Panc1 (cell line): ENCODE measurements around the gene EFCAB9. TPM values are rescaled to one million over a fixed set of nuclear protein-coding genes. Genes with fewer than 3 reads are reported as not detected.

ENCODE experiments used
- ATAC-seq: fragments of 200-7000 bp; cut with Tn5 transposase; 2 replicates; pipeline ENCODE4 v1.9.1; 2020; ENCODE audit warnings: mild to moderate bottlenecking, moderate library complexity
- BruUV-seq: library from RNA; stranded (reverse); fragments of 400-500 nt; replicated peaks from 2 replicates; lab custom pipeline; 2021; lab: Mats Ljungman, UMichigan
- CTCF ChIA-PET: fragments of 300-600 bp; sonication (Branson Sonifier 250); formaldehyde crosslinking; loops from one replicate; lab custom pipeline; 2022; ENCODE audit warnings: antibody characterized with exemption; lab: Charles Lee
- POLR2A ChIA-PET: fragments of 300-600 bp; sonication (Branson Sonifier 250); formaldehyde crosslinking; loops from one replicate; lab custom pipeline; 2022; ENCODE audit warnings: antibody characterized with exemption; lab: Charles Lee
- DNase-seq: peaks from one replicate; pipeline ENCODE4 v3.0.0-alpha.2; 2010; ENCODE audit warnings: low read depth, low spot score
- H3K27ac ChIP-seq: 2 replicates; pipeline ENCODE4 v1.5.1; 2011; ENCODE audit warnings: mild to moderate bottlenecking, low read length, inconsistent platforms
- H3K27me3 ChIP-seq: fragments of 200-500 bp; sonication (Bioruptor generic); 2 replicates; pipeline ENCODE4 v1.6.0; 2014; ENCODE audit warnings: low read length, inconsistent platforms; ENCODE audit not compliant: control insufficient read depth, insufficient read depth
- H3K36me3 ChIP-seq: fragments of 200-500 bp; sonication (Bioruptor generic); 2 replicates; pipeline ENCODE4 v1.5.1; 2014; ENCODE audit warnings: inconsistent platforms, mild to moderate bottlenecking, low read length, moderate library complexity; ENCODE audit not compliant: control insufficient read depth, insufficient read depth
- H3K4me1 ChIP-seq: 2 replicates; pipeline ENCODE4 v1.5.1; 2011; ENCODE audit warnings: inconsistent platforms, mild to moderate bottlenecking, low read length, moderate library complexity; ENCODE audit not compliant: control insufficient read depth, insufficient read depth
- H3K4me3 ChIP-seq, 2 experiments: 2 replicates each; pipeline ENCODE4 v1.5.1; 2011 to 2012; ENCODE audit warnings: low read depth in 2 of 2, low read length in 2 of 2, mild to moderate bottlenecking in 2 of 2, inconsistent platforms in 1 of 2, moderate library complexity in 1 of 2
- H3K9me3 ChIP-seq: fragments of 200-500 bp; sonication (Bioruptor generic); 2 replicates; pipeline ENCODE4 v1.5.1; 2014; ENCODE audit warnings: low read depth, mild to moderate bottlenecking, inconsistent platforms, low read length, moderate library complexity; ENCODE audit not compliant: control insufficient read depth, insufficient read depth
- POLR2AphosphoS5 ChIP-seq: IDR thresholded peaks from 2 replicates; pipeline ENCODE4 v1.6.1; 2012; ENCODE audit warnings: mild to moderate bottlenecking, low read depth, low read length, moderate library complexity
- REST ChIP-seq, 2 experiments: IDR thresholded peaks; 2 replicates each; pipeline ENCODE4 v1.6.1; 2011 to 2012; ENCODE audit warnings: low read depth in 2 of 2, control low read depth in 1 of 2, low read length in 1 of 2, mild to moderate bottlenecking in 1 of 2, moderate library complexity in 1 of 2; ENCODE audit not compliant: insufficient read depth in 1 of 2
- SIN3A ChIP-seq: IDR thresholded peaks from 2 replicates; pipeline ENCODE4 v1.6.1; 2012; ENCODE audit warnings: low read depth, mild to moderate bottlenecking, low read length, moderate library complexity, borderline replicate concordance; ENCODE audit not compliant: insufficient read depth
- TCF7L2 ChIP-seq: IDR thresholded peaks from 2 replicates; pipeline ENCODE4 v1.6.1; 2011; ENCODE audit warnings: mild to moderate bottlenecking, low read depth, low read length, inconsistent platforms
- in situ Hi-C: cut with HindIII; loops from 2 replicates; pipeline ENCODE4 v1.10.0; 2016; ENCODE audit warnings: low sequenced_read_pairs, low pct_unique_long_range_greater_than_20kb
- intact Hi-C: fragments of 100-400 bp; cut with micrococcal nuclease; formaldehyde crosslinking; loops from one replicate; pipeline ENCODE4 v1.10.0; 2022; ENCODE audit not compliant: unreplicated experiment
- total RNA-seq: library from RNA; stranded (reverse); gene quantifications from one replicate; pipeline ENCODE4 v1.2.1, GENCODE V29; 2021; ENCODE audit not compliant: unreplicated experiment
- TF ChIP-seq, protein P1 (sequence below): fragments of 450-650 bp; IDR thresholded peaks from 2 replicates; pipeline ENCODE4 v1.5.1; 2017; ENCODE audit warnings: mild to moderate bottlenecking

The EFCAB9 gene
- total RNA-seq, 1 experiment from 2014 or later, result not detected

- no TSS peak for BruUV-seq
- POLR2A ChIA-PET, result no interaction called here
- H3K27ac ChIP-seq, result no peak overlapping the region
- DNase-seq (no peak), ATAC-seq (no peak)
- intact Hi-C loops, result no loop called here
- no peak for TF ChIP-seq TCF7L2
- no peak overlapping the region for H3K4me3 ChIP-seq
- no peaks in the 10 kb centered on the region for H3K36me3 ChIP-seq
- H3K27me3 ChIP-seq, result no peaks in the 10 kb centered on the region
- H3K4me1 ChIP-seq, result peaks cover 25% of the 10 kb centered on the region
- CTCF ChIA-PET, result no interaction called here
- no peaks in the 10 kb centered on the region for H3K9me3 ChIP-seq
- in situ Hi-C loops, result no loop called here
Measured at GRCh38 chr5:172177176-172177575, 16.8 kb upstream of the EFCAB9 start.

DNA sequence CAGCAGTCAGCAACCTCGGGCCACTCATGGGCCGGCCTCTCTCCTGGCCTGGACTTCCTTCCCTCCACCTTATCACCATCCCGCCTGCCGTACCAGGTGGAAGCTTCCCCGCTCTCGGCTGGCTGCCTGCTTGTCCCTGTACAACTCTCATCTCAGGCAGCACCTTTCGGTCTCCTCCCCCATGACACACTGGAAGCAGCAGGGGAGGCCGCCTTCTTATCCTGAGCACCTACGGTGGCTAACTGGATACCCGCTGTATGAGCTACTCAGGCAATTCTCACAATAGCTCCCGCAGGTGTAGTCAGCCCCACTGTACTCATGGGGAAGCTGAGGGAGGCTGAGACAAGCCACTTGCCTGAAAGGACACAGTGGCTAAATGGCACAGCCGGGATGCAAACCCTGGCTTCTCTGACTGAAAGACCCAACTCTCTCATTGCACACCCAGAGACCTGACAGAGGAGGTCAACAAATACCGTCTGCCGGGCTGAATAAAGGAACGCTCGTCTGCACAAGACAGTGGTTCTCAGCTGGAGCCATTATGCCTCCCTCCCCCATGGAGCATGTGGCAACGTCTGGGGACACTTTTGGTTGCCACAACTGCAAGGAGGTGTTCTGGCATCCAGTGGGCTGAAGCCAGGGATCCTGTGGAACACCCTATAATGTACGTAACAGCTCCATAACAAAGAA is 15.5 kb upstream of the EFCAB9 start:
- H3K27me3 ChIP-seq, result no peaks in the 10 kb centered on the region
- H3K9me3 ChIP-seq, result no peaks in the 10 kb centered on the region
- intact Hi-C loops (no loop called here), in situ Hi-C loops (no loop called here)
- peaks cover 20% of the 10 kb centered on the region for H3K4me1 ChIP-seq
- no peak overlapping the region for H3K4me3 ChIP-seq
- ChIA-PET POLR2A (interaction anchor here (0.6 kb wide), 1 partner anchor 116 kb away, joined by 4 read pairs; no protein-coding TSS in a partner anchor), CTCF (no interaction called here)
- BruUV-seq, result no TSS peak
- DNase-seq, result no peak
- H3K27ac ChIP-seq, result no peak overlapping the region
- H3K36me3 ChIP-seq, result no peaks in the 10 kb centered on the region
- peak; percentile 19; the same call in 1 of the 2 replicates for ATAC-seq
- TF ChIP-seq REST (IDR thresholded peaks at IDR 0.05; ENCODE audit: insufficient read depth in 1 of 2, low read depth in 2 of 2, low read length in 1 of 2) (no peak), TCF7L2 (no peak), SIN3A (no peak), POLR2AphosphoS5 (no peak)
- TF ChIP-seq, protein P1, sequence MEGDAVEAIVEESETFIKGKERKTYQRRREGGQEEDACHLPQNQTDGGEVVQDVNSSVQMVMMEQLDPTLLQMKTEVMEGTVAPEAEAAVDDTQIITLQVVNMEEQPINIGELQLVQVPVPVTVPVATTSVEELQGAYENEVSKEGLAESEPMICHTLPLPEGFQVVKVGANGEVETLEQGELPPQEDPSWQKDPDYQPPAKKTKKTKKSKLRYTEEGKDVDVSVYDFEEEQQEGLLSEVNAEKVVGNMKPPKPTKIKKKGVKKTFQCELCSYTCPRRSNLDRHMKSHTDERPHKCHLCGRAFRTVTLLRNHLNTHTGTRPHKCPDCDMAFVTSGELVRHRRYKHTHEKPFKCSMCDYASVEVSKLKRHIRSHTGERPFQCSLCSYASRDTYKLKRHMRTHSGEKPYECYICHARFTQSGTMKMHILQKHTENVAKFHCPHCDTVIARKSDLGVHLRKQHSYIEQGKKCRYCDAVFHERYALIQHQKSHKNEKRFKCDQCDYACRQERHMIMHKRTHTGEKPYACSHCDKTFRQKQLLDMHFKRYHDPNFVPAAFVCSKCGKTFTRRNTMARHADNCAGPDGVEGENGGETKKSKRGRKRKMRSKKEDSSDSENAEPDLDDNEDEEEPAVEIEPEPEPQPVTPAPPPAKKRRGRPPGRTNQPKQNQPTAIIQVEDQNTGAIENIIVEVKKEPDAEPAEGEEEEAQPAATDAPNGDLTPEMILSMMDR, result no peak
